ENCODE data around the gene GPC6.

Gene GPC6

DNA sequence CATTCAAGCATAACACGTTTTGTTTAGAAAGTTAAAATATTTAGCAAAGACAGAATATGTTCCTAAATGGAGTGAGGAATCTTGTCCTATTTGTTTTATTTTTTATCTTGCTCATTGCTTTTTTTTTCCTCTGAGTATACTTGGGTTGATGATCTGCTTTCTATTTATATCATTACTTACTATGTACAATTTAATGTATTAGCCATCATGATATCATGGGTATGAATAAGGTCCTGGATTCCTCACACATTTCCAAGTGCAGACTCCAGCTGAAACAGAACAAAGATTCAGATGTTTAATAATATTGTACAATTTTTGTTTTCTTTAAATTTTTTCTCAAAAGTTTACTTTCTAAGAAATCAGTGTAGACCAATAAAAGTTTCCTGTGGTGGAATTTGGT is 388.2 kb downstream of the GPC6 start:
- no peaks in the 10 kb centered on the region for H3K9me3 ChIP-seq (ENCODE audit: control insufficient read depth, insufficient read depth, low read length)
- no peak overlapping the region for H3K9ac ChIP-seq (ENCODE audit: low read depth, low read length)
- no peaks in the 10 kb centered on the region for H3K36me3 ChIP-seq (ENCODE audit: insufficient read depth, low read length)
- peaks cover 10% of the 10 kb centered on the region; the same call in 1 of the 2 replicates for H3K4me1 ChIP-seq (ENCODE audit: insufficient read depth, low read length)

DNA sequence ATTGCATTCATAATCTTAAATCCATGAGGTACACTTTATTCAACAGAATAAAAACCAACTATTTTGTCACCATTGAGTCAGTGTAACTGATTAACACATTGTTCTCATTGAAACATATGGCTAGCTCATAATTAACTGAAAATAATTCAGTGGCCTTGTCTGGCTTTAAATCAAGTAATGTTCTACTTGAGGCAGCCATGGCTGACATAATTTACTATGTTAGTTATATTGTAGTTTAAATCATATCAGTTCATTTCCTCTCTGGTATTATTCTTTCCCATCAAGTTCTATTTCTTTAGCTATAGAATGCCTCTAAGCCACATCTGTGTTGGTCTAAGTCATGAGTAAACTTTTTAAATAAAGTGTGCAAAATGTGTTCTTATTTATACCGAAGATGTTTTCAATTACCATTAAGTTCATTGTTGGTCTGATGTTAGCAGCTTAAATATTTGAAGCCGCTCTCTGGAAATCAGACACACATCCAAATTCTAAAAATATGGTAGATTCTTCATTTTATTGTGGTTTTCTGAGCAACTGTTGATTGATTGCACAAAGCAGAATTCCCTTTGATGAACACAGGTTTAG is 393.7 kb downstream of the GPC6 start:
- H3K4me1 ChIP-seq (ENCODE audit: insufficient read depth, low read length) = peaks cover 11% of the 10 kb centered on the region
- H3K9ac ChIP-seq (ENCODE audit: low read depth, low read length) = no peak overlapping the region
- no peaks in the 10 kb centered on the region for H3K9me3 ChIP-seq (ENCODE audit: control insufficient read depth, insufficient read depth, low read length)
- no peaks in the 10 kb centered on the region for H3K36me3 ChIP-seq (ENCODE audit: insufficient read depth, low read length)

DNA sequence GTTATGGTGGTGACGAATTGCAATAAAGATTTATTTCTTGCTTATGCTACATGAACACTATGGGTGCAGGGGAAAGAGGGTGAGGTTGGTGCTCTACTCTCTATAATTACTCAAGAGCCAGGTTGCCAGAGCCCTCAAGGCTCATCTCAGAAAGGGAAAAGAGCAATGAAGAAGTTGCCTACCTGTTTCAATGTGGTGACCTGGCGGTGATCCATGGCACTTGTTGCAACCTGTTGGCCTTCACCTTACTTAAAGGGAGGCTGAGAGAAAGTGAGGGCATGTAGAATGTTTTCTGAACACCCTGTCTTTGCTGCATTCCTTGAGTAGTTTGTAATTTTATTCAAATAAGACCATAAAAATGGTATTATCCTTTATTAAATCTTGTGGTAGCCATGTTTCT is 394.4 kb downstream of the GPC6 start:
- Histone ChIP-seq H3K9ac (ENCODE audit: low read depth, low read length) (no peak overlapping the region), H3K36me3 (ENCODE audit: insufficient read depth, low read length) (no peaks in the 10 kb centered on the region), H3K9me3 (ENCODE audit: control insufficient read depth, insufficient read depth, low read length) (no peaks in the 10 kb centered on the region)

DNA sequence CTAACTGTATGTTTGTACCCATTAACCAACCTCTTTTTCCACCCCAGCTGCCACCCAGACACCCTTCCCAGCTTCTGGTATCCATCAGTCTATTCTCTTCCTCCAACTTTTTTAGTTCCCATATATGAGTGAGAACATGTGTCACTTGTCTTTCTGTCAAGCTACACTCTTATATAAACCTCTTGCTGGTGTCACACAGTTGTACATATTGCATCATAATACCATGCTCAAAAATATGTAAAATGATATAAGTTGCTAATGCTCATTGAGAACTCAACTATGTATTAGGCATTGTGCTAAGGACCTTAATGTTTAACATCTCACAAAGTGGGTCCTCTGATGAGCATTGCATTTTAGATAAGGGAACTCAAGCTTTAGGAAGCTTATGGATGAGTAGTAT is 395.4 kb downstream of the GPC6 start:
- peaks cover 14% of the 10 kb centered on the region for H3K4me1 ChIP-seq (ENCODE audit: insufficient read depth, low read length)
- H3K9ac ChIP-seq (ENCODE audit: low read depth, low read length) = no peak overlapping the region
- H3K9me3 ChIP-seq (ENCODE audit: control insufficient read depth, insufficient read depth, low read length) = no peaks in the 10 kb centered on the region
- H3K36me3 ChIP-seq (ENCODE audit: insufficient read depth, low read length) = no peaks in the 10 kb centered on the region

More for the DNA sequence above, 394.4 kb downstream of the GPC6 start:
- H3K4me1 ChIP-seq (ENCODE audit: insufficient read depth, low read length) = peaks cover 14% of the 10 kb centered on the region

DNA sequence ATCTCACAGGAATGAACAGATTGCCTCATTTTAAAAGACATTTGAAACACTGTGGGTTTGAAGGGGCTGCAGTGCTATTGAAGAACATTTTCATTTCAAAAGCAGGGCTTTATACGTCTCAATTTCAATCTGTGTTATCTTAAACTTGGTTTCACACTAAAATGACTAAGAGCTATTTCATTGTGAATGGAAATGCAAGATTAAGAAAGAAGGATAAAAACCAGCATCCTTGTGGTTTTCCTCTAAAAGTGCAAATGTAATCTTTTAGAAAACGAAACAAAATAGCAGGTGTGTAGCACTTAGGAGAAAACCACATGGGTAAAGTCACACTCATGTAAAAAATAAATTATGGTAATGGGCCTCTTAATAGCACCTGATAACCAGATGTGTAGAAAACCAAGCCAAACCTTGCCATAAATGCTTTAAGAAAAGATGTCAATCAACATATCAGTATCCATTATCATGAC is 397.7 kb downstream of the GPC6 start:
- Histone ChIP-seq H3K9me3 (ENCODE audit: control insufficient read depth, insufficient read depth, low read length) (no peaks in the 10 kb centered on the region), H3K9ac (ENCODE audit: low read depth, low read length) (no peak overlapping the region), H3K36me3 (ENCODE audit: insufficient read depth, low read length) (no peaks in the 10 kb centered on the region), H3K4me1 (ENCODE audit: insufficient read depth, low read length) (peaks cover 20% of the 10 kb centered on the region)

DNA sequence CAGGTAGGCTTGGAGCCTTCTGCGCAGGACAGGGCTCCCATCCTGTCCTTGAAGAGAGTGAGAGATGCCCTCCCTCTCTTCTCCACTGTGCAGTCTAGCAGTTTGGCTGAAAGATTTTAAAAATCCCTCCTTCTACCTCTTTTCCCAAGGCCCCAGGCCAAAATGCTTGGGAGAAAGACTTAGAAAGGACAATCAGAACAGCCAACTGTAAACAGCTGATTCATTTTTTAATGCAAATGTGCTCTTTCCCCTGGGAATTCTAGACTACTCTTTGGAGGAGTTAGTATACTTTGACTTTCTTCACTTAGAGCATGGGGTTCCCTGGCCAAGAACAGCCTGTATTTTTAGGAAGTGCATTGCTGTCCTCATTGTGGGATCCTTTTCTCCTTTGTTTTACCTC is 398.9 kb downstream of the GPC6 start:
- peaks cover 20% of the 10 kb centered on the region for H3K4me1 ChIP-seq (ENCODE audit: insufficient read depth, low read length)
- no peaks in the 10 kb centered on the region for H3K36me3 ChIP-seq (ENCODE audit: insufficient read depth, low read length)
- H3K9ac ChIP-seq (ENCODE audit: low read depth, low read length) = no peak overlapping the region
- H3K9me3 ChIP-seq (ENCODE audit: control insufficient read depth, insufficient read depth, low read length) = no peaks in the 10 kb centered on the region

DNA sequence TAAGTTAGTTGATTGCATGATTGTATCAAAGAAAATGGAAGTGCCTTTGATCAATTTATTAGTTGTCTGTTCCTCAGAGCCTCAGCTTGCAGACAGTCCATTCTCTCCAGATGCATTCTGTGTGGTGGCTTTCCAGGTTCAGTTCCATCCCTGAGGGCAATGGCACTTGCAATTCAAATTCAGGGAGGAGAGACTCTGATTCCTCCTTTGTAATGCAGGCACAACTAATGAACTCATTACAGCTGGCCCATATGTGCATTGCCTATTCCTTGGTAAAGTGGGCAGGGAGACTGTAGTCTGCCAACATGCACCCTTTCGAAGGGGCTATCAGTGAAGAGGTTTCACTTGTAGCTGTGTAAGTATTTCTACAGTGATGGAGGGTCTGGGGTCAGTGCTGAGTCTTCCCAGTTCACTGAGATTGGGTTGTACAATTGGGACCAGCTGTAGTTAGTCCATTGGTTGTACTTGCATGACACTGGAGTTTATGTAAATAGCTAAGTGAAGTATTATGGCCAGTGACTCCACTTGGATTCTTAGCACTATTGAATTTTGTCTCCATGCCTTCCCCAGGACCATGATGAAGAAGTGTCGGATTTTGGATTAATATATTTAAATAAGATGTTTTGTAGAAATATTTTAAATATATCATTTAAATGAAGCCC is 401.7 kb downstream of the GPC6 start:
- Histone ChIP-seq H3K36me3 (ENCODE audit: insufficient read depth, low read length) (no peaks in the 10 kb centered on the region), H3K9ac (ENCODE audit: low read depth, low read length) (no peak overlapping the region), H3K9me3 (ENCODE audit: control insufficient read depth, insufficient read depth, low read length) (no peaks in the 10 kb centered on the region), H3K4me1 (ENCODE audit: insufficient read depth, low read length) (peaks cover 20% of the 10 kb centered on the region)

DNA sequence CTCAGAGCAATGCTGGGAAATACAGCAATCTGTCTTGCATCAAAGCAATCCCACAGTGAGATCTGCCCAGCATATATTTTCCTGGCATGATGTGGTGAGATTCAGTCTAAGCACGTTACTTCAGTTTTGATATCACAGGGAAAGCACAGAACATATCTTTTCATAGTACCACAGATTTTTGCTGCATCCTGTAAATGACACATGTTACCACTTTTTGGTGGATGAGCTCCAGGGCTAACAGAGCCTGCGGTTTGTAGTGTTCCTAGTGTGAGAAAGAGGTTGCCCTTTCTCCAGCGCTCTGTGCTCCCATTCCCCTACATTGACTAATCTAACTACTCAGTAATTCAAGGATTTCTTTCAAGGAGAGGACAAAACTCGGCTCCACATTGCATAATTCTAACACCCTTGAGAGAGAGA is 409.0 kb downstream of the GPC6 start:
- Histone ChIP-seq H3K4me1 (ENCODE audit: insufficient read depth, low read length) (no peaks in the 10 kb centered on the region; the same call in 1 of the 2 replicates), H3K9me3 (ENCODE audit: control insufficient read depth, insufficient read depth, low read length) (no peaks in the 10 kb centered on the region), H3K9ac (ENCODE audit: low read depth, low read length) (no peak overlapping the region), H3K36me3 (ENCODE audit: insufficient read depth, low read length) (no peaks in the 10 kb centered on the region)

DNA sequence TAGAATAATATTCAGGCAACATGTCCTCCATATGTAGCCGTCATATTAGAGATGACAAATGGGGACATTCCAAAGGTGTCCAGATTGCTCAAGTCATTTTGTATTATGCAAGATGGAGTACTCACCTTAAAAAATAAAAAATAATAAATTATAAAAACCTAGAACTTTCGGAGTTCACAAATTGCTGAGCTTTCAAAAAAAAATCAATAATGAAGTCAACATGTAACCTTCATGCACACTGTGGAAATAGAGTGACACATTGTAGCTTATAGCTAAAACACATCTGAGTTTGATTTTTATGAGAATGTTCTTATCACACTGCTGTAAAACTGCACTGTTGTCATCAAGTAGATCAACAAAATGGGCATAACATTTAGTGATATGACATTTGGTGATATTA is 411.2 kb downstream of the GPC6 start:
- Histone ChIP-seq H3K4me1 (ENCODE audit: insufficient read depth, low read length) (no peaks in the 10 kb centered on the region; the same call in 1 of the 2 replicates), H3K9me3 (ENCODE audit: control insufficient read depth, insufficient read depth, low read length) (no peaks in the 10 kb centered on the region), H3K36me3 (ENCODE audit: insufficient read depth, low read length) (no peaks in the 10 kb centered on the region), H3K9ac (ENCODE audit: low read depth, low read length) (no peak overlapping the region)

DNA sequence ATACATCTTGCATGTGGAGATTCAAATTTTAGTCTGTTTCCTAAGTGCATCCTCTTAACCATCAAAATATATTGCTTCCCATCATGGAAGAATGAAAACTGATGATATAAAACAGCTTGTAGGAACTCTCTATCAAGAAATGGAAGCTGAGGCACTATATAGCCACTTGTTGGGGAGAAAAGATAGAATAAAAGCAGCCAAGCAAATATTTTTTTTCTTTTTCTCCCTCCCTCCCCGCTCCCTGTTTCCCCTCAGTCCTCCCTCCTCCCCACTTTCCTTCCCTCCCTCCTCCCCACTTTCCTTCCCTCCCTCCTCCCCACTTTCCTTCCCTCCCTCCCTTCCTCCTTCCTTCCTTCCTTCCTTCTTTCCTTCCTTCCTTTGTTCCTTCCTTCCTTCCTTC is 413.8 kb downstream of the GPC6 start:
- H3K36me3 ChIP-seq (ENCODE audit: insufficient read depth, low read length) = no peaks in the 10 kb centered on the region
- no peaks in the 10 kb centered on the region; the same call in 1 of the 2 replicates for H3K4me1 ChIP-seq (ENCODE audit: insufficient read depth, low read length)
- no peak overlapping the region for H3K9ac ChIP-seq (ENCODE audit: low read depth, low read length)
- no peaks in the 10 kb centered on the region for H3K9me3 ChIP-seq (ENCODE audit: control insufficient read depth, insufficient read depth, low read length)

DNA sequence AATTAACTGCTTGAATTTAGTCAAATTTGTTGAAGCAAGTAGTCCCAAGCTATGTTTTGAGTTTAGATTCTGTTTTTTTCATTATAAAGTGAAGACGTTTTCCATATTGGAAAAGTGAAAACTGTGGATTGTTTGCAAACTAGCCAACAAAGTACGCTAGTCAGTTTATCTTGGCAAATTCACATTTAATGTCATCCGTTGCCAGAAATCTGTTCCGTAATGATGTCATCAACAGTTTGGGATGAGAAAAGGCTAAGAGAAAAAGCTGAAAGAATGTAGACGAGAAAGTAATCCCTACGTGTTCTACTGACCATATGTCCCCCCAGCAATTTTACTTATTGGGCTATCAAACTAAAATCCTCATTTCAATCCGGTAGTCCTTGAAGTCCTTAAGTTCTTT is 419.6 kb downstream of the GPC6 start:
- no peak overlapping the region for H3K9ac ChIP-seq (ENCODE audit: low read depth, low read length)
- H3K36me3 ChIP-seq (ENCODE audit: insufficient read depth, low read length) = no peaks in the 10 kb centered on the region
- no peaks in the 10 kb centered on the region for H3K9me3 ChIP-seq (ENCODE audit: control insufficient read depth, insufficient read depth, low read length)
- peaks cover 4% of the 10 kb centered on the region; the same call in 1 of the 2 replicates for H3K4me1 ChIP-seq (ENCODE audit: insufficient read depth, low read length)

DNA sequence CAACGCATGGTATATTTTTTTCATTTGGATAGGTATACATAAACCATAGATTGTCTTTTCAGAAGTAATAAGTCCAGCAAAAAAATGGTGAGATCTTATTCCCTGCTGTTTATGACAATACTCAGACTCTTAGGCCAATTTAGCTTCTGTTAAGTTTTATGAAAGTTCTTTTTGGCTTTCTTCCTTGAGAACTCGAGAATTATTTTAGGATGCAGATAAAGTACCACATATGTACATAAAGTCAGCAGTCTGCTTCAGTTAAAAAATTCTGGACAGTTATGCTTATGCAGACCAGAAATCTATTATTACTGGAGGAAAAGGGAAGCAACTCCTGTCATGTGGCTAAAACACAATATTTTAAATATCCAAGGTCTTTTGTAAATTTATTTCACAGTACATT is 422.9 kb downstream of the GPC6 start:
- H3K36me3 ChIP-seq (ENCODE audit: insufficient read depth, low read length) = no peaks in the 10 kb centered on the region
- peaks cover 4% of the 10 kb centered on the region; the same call in 1 of the 2 replicates for H3K4me1 ChIP-seq (ENCODE audit: insufficient read depth, low read length)
- H3K9ac ChIP-seq (ENCODE audit: low read depth, low read length) = no peak overlapping the region
- no peaks in the 10 kb centered on the region for H3K9me3 ChIP-seq (ENCODE audit: control insufficient read depth, insufficient read depth, low read length)

DNA sequence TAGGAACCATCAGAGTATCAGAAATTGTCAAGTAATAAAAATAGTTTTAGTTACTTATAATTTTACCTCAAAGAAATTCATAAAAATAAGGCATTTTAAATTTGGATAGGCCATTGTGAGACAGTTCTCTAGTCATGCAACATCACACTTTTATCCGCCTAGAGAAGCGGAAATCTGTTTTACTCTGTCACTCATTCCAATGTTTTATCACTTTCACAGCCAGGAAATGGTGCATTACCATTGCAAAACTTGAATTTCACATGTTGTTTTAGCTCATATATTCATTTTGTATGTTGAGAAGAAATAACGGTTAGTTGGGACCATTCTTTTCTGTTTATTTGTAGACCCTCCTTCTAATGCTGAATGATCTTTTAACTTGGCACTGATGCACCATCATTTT is 427.2 kb downstream of the GPC6 start:
- no peaks in the 10 kb centered on the region for H3K36me3 ChIP-seq (ENCODE audit: insufficient read depth, low read length)
- peaks cover 4% of the 10 kb centered on the region; the same call in 1 of the 2 replicates for H3K4me1 ChIP-seq (ENCODE audit: insufficient read depth, low read length)
- H3K9me3 ChIP-seq (ENCODE audit: control insufficient read depth, insufficient read depth, low read length) = no peaks in the 10 kb centered on the region
- no peak overlapping the region for H3K9ac ChIP-seq (ENCODE audit: low read depth, low read length)

DNA sequence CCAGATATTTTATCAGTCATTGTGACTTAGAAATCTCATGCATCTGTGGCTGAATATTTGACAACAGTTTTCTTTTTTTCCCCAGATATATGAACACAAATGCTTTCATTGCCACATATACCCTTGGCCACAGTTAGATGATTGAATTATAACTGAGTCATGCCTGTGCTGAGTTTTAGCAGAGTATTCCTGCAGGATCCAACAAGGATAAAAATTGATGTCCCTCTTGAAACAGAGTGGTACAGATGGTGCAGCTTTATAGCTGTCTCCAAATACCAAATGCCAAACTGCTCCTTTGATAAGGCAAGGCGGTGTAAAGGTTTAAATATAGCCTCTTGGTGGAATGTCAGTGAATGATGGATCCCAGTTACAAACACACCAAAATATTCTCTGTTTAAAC is 428.5 kb downstream of the GPC6 start:
- Histone ChIP-seq H3K9ac (ENCODE audit: low read depth, low read length) (no peak overlapping the region), H3K9me3 (ENCODE audit: control insufficient read depth, insufficient read depth, low read length) (no peaks in the 10 kb centered on the region), H3K4me1 (ENCODE audit: insufficient read depth, low read length) (peaks cover 4% of the 10 kb centered on the region; the same call in 1 of the 2 replicates), H3K36me3 (ENCODE audit: insufficient read depth, low read length) (no peaks in the 10 kb centered on the region)

DNA sequence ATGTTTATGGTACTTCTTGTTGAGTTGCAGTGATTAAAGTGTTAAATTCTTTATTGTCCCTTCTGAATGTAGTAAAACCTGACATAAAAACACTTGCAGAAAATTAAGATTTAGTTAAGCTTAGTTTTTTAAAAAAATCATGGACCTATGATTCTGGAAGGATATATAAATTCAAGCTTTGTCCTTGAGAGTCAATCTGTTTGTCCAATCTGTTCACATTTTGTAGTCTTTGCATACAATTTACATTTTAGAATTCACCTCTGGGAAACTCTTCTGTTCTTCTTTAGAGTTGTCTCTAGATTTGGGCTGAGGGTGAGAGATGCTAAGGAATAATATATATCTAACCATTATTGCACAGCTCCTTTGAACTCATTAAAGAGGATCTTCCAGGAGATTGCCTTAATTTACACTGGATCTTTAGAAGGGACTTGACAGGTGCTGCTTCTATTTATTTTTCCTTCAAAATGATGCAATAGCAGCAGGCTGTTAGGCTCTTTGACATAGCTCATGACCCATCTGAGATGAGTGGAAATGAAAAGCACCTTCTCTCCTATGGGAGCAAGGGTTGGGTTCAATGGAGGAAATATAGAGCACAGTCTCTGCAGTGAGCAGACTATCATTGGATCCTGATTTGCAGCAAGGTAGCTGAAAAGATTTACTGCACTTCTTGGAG is 433.9 kb downstream of the GPC6 start:
- Histone ChIP-seq H3K4me1 (ENCODE audit: insufficient read depth, low read length) (no peaks in the 10 kb centered on the region), H3K9ac (ENCODE audit: low read depth, low read length) (no peak overlapping the region), H3K9me3 (ENCODE audit: control insufficient read depth, insufficient read depth, low read length) (no peaks in the 10 kb centered on the region), H3K36me3 (ENCODE audit: insufficient read depth, low read length) (no peaks in the 10 kb centered on the region)
